ENCODE measurements around the gene MROH2A. TPM values are rescaled to one million over a fixed set of nuclear protein-coding genes. Genes with fewer than 3 reads are reported as not detected.

Gene MROH2A
- total and polyA plus RNA-seq, 9 of the 15 experiments (the other 6 are each of a cell fraction or from before 2014, with no cell fraction given) = 0.03 TPM; not detected in 8

GRCh38 chr2:233838726-233839446, 60.8 kb downstream of the MROH2A start:
- no peak overlapping the region for H3K4me2 ChIP-seq (ENCODE audit: insufficient read depth, low read length)
- H3K27ac ChIP-seq (ENCODE audit: extremely low read depth, low read depth, low read length) = no peak overlapping the region
- 95% methylated on average over 8 of the region's 12 CpGs for WGBS (ENCODE audit: insufficient coverage, low coverage, missing lambda C conversion rate)
- no peak overlapping the region for H2AFZ ChIP-seq (ENCODE audit: low read depth, low read length)
- ATAC-seq (no peak), DNase-seq (ENCODE audit: extremely low read depth in 1 of 4, low spot score in 3 of 4) (no peak), FAIRE-seq (no peak)
- no peaks in the 10 kb centered on the region for H3K9me3 ChIP-seq (replicated peaks; ENCODE audit: control insufficient read depth, insufficient read depth, low read depth, low read length)
- H3K4me3 ChIP-seq = no peak overlapping the region
- intact Hi-C loops (cut with micrococcal nuclease) (no loop called here), in situ Hi-C loops (cut with MboI) (no loop called here)
- ChIA-PET POLR2A (interaction anchor here (1.0 to 1.5 kb wide), 3 partner anchors 10 to 14 kb away, joined by 3 to 6 read pairs (median 3); no protein-coding TSS in a partner anchor), CTCF (ENCODE audit: low intra/inter-chr PET ratio) (no interaction called here)
- H3K79me2 ChIP-seq (ENCODE audit: control insufficient read depth, insufficient read depth, low read length) = peaks cover 64% of the 10 kb centered on the region
- peaks cover 0 to 5% of the 10 kb centered on the region in 2 experiments; a peak in 1 of 5 replicates for H3K4me1 ChIP-seq (replicated peaks in 1 of 2; ENCODE audit: control insufficient read depth in 2 of 2, insufficient read depth in 2 of 2, low read length in 2 of 2)
- peaks cover 98% of the 10 kb centered on the region; the same call in 2 of the 3 replicates for H3K36me3 ChIP-seq (ENCODE audit: control insufficient read depth, insufficient read depth, low read length)
- H3K27me3 ChIP-seq (ENCODE audit: control insufficient read depth in 2 of 2, insufficient read depth in 2 of 2, low read length in 2 of 2) = no peaks in the 10 kb centered on the region
- BruUV-seq (replicated peaks) = no TSS peak
- H3K9ac ChIP-seq (ENCODE audit: insufficient read depth in 1 of 2, low read depth in 2 of 2, low read length in 2 of 2) = peak overlapping the region in 1 of 2 experiments; percentile 58; a peak in 1 of 4 replicates
- peaks cover 3% of the 10 kb centered on the region for H3K9me1 ChIP-seq (ENCODE audit: control insufficient read depth, insufficient read depth, low read length)
- peaks cover 26% of the 10 kb centered on the region for H4K20me1 ChIP-seq (replicated peaks; ENCODE audit: control insufficient read depth, insufficient read depth, low read length)
- TF ChIP-seq, protein P1, sequence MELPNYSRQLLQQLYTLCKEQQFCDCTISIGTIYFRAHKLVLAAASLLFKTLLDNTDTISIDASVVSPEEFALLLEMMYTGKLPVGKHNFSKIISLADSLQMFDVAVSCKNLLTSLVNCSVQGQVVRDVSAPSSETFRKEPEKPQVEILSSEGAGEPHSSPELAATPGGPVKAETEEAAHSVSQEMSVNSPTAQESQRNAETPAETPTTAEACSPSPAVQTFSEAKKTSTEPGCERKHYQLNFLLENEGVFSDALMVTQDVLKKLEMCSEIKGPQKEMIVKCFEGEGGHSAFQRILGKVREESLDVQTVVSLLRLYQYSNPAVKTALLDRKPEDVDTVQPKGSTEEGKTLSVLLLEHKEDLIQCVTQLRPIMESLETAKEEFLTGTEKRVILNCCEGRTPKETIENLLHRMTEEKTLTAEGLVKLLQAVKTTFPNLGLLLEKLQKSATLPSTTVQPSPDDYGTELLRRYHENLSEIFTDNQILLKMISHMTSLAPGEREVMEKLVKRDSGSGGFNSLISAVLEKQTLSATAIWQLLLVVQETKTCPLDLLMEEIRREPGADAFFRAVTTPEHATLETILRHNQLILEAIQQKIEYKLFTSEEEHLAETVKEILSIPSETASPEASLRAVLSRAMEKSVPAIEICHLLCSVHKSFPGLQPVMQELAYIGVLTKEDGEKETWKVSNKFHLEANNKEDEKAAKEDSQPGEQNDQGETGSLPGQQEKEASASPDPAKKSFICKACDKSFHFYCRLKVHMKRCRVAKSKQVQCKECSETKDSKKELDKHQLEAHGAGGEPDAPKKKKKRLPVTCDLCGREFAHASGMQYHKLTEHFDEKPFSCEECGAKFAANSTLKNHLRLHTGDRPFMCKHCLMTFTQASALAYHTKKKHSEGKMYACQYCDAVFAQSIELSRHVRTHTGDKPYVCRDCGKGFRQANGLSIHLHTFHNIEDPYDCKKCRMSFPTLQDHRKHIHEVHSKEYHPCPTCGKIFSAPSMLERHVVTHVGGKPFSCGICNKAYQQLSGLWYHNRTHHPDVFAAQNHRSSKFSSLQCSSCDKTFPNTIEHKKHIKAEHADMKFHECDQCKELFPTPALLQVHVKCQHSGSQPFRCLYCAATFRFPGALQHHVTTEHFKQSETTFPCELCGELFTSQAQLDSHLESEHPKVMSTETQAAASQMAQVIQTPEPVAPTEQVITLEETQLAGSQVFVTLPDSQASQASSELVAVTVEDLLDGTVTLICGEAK (IDR thresholded peaks at IDR 0.05) = no peak
- TF ChIP-seq, protein P1 (CRISPR knock-in tag; IDR thresholded peaks at IDR 0.05) = no peak
- TF ChIP-seq ZNF318 (IDR thresholded peaks at IDR 0.05; ENCODE audit: borderline replicate concordance in 1 of 2, low read depth in 1 of 2) = no peak
